Skeletal muscle tissue (tissue), 4 donors: ENCODE data around the gene ECI1. TPM values are rescaled to one million over a fixed set of nuclear protein-coding genes. Genes with fewer than 3 reads are reported as not detected.
"Not testable (repeated sequence)": the region's sequence is repeated elsewhere in the genome, so short reads cannot be mapped to it uniquely, and the experiment has no call there.

Experiments used
- H3K27ac ChIP-seq: one replicate; pipeline ENCODE4 v1.7.0; 2013; ENCODE audit warnings: mild to moderate bottlenecking, low read depth, low read length, inconsistent platforms
- H3K27me3 ChIP-seq, 3 donors: one replicate each; pipeline ENCODE4 v1.7.0; 2013; ENCODE audit warnings: low read length in 3 of 3; ENCODE audit not compliant: control insufficient read depth in 3 of 3, insufficient read depth in 3 of 3
- H3K36me3 ChIP-seq, 3 donors: one replicate each; pipeline ENCODE4 v1.7.0; 2013; ENCODE audit warnings: low read length in 3 of 3; ENCODE audit not compliant: control insufficient read depth in 3 of 3, insufficient read depth in 3 of 3
- H3K4me1 ChIP-seq, 3 donors: one replicate each; pipeline ENCODE4 v1.7.0; 2013; ENCODE audit warnings: low read length in 3 of 3, mild to moderate bottlenecking in 3 of 3; ENCODE audit not compliant: control insufficient read depth in 3 of 3, insufficient read depth in 3 of 3
- H3K4me3 ChIP-seq, 3 donors: one replicate each; pipeline ENCODE4 v1.7.0; 2013; ENCODE audit warnings: low read length in 3 of 3
- H3K9ac ChIP-seq, 3 donors: one replicate each; pipeline ENCODE4 v1.7.0; 2013; ENCODE audit warnings: low read length in 3 of 3, mild to moderate bottlenecking in 3 of 3, moderate library complexity in 2 of 3, low read depth in 1 of 3
- H3K9me3 ChIP-seq, 3 donors: one replicate each; pipeline ENCODE4 v1.7.0; 2013; ENCODE audit warnings: low read length in 3 of 3; ENCODE audit not compliant: control insufficient read depth in 3 of 3
- total RNA-seq: library from RNA; depleted of rRNA; stranded (reverse); fragments of >200 nt; gene quantifications from one replicate; pipeline ENCODE4 v1.2.3, GENCODE V29; 2014
- donor health status: Osteomylitis.

ECI1 gene
- total RNA-seq, 1 donor from 2014 or later, result 42.3 TPM

DNA sequence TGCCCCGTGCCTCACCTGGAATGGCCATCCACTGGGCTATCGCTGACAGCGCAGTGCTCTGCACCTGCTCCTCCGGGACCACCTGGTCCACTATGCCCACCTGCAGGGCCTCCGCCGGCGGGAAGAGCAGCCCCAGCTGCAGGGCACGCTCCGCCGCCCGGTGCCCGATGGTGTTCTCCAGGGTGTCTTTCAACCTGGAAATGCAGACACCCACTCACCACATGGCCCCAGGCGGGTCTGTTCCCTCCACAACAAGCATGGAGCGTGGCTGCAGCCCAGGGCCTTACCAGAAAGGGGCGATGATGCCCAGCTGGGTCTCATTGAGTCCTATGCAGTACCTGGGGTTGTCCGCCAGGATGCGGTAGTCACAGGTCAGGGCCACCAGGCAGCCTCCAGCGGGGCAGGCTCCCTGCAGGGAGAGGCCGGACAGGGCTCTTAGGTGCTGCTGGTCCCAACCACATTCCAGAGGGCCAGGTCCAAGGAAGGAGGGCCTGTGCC lies 8.3 kb downstream of the ECI1 start:
- H3K27ac ChIP-seq, result no peak overlapping the region
- no peaks in the 10 kb centered on the region for H3K9me3 ChIP-seq

DNA sequence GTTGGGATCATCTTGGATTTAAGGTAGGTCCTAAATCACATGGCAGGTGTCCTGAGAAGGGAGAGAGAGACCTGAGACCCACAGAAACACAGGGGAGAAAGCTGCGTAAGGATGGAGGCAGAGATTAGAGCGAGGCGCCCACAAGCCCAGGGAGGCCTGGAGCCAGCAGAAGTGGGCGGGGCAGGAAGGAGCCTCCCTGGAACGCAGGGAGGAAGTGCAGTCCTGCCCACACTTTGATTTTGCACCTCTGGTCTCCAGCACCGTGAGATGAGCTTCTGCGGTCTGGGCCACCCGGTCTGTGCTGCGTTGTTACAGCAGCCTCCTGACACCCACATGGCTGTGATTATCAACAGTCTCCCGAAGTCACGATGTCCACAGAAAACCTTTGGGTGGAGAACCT lies 8.8 kb downstream of the ECI1 start:
- no peak overlapping the region for H3K27ac ChIP-seq
- H3K4me1 ChIP-seq, result no peaks in the 10 kb centered on the region
- H3K9me3 ChIP-seq, result no peaks in the 10 kb centered on the region
- H3K9ac ChIP-seq, result peak overlapping the region in 1 of 3 donors; percentile 8
- H3K27me3 ChIP-seq, result peaks cover 0 to 3% (median 2%) of the 10 kb centered on the region in 3 donors
- H3K4me3 ChIP-seq, result no peak overlapping the region
- peaks cover 49 to 58% (median 55%) of the 10 kb centered on the region in 3 donors for H3K36me3 ChIP-seq

More for the DNA sequence above, 8.3 kb downstream of the ECI1 start:
- Histone ChIP-seq H3K27me3 (no peaks in the 10 kb centered on the region), H3K4me1 (no peaks in the 10 kb centered on the region), H3K9ac (peak overlapping the region in 1 of 3 donors; percentile 8), H3K4me3 (no peak overlapping the region), H3K36me3 (peaks cover 49 to 58% (median 55%) of the 10 kb centered on the region in 3 donors)

DNA sequence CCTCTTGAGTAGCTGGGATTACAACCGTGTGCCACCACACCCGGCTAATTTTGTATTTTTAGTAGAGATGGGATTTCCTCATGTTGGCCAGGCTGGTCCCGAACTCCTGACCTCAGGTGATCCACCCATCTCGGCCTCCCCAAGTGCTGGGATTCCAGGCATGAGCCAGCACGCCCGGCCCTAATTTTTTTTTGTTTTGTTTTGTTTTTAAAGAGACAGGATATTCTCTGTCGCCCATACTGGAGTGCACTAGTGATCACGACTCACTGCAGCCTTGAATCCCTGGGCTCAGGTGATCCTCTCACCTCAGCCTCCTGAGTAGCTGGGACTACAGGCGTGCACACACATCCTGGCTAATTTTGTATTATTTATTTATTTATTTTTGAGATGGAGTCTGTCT lies 11.1 kb downstream of the ECI1 start:
- not testable (repeated sequence) for H3K9me3 ChIP-seq
- peaks cover 40 to 46% (median 43%) of the 10 kb centered on the region in 3 donors for H3K36me3 ChIP-seq
- peaks cover 12 to 15% (median 12%) of the 10 kb centered on the region in 3 donors for H3K4me1 ChIP-seq

DNA sequence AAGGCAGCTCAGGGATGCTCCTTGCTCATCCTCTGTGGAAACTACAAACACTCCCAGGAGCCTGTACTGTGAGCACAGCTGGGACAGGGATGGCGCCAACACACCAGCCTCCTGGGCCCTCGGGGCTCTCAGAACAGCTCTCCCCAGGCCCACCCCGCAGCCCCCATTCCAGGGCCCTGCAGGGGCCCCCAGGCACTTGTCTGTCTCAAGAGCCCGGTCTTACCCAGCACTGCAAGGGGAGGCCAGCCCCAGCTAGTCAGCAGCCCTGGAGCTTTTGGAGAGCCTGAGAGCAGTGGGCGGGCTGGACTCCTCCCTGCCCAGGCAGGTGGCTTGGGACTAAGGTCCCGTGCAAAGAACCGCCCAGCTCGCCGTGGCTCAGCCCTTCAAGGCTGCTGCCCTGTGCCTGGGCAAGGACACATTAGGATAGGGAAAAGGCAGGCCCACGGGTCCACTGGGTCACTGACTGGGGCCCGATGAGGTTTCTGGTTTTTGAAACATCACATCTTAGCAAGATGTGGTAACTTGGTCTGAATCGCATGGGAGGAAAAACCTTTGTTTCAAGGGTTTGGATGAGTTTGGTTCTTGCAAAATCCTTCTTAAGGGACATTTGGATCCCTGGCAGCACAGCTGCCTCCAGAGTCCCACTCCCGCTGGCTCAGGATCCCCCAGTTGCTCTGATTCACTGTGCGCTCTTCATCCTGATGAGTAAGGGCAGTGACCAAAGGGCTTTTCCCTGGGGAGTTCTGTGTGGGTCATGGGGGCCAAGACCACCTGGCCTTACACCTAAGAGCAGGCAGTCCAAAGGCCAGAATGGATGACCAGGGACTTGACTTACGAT lies 12.3 kb downstream of the ECI1 start:
- Histone ChIP-seq H3K4me3 (no peak overlapping the region), H3K9me3 (no peaks in the 10 kb centered on the region), H3K4me1 (peaks cover 12 to 15% (median 12%) of the 10 kb centered on the region in 3 donors), H3K27me3 (peaks cover 12 to 26% (median 17%) of the 10 kb centered on the region in 3 donors), H3K36me3 (peaks cover 39 to 45% (median 40%) of the 10 kb centered on the region in 3 donors), H3K9ac (no peak overlapping the region), H3K27ac (no peak overlapping the region)

More for the DNA sequence above, 11.1 kb downstream of the ECI1 start:
- H3K27ac ChIP-seq, H3K9ac ChIP-seq, H3K4me3 ChIP-seq: not testable (repeated sequence)
- H3K27me3 ChIP-seq, result peaks cover 12 to 23% (median 15%) of the 10 kb centered on the region in 3 donors

DNA sequence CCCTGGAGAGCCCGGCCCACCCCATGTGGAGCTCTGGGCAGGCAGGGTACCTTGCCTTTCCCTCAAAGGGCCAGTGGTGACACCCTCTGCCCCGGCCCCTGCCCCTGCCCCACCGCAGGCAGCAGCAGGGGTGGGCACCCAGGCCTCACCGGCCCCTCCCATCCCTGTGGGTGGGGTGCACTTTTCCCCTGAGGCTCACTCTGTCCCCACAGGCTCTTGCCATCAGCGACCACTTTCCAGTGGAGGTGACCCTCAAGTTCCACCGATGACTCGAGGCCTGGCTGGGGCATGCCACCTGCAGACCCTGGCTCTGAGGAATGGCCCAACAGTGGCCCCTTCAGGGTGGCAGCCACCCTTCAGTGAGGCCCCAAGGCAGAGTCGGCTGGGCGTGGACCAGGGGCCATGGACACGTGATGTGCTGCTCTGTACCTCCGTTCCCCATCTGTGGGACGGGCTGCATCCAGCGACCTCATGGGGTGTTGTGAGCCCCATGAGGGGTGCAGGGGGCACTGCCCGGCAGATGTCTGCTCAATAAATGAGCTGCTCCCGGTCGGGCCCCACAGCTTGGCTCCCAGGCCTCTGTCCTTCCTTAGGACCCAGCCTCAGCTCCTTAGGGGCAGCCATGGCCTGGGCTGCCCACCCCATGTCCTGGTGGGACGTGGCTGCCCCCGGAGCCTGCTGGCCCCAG lies 13.1 kb downstream of the ECI1 start:
- Histone ChIP-seq H3K27me3 (peaks cover 12 to 26% (median 17%) of the 10 kb centered on the region in 3 donors), H3K4me1 (peaks cover 12 to 15% (median 12%) of the 10 kb centered on the region in 3 donors), H3K4me3 (no peak overlapping the region), H3K9ac (no peak overlapping the region), H3K36me3 (peaks cover 39 to 45% (median 41%) of the 10 kb centered on the region in 3 donors), H3K9me3 (no peaks in the 10 kb centered on the region), H3K27ac (no peak overlapping the region)

DNA sequence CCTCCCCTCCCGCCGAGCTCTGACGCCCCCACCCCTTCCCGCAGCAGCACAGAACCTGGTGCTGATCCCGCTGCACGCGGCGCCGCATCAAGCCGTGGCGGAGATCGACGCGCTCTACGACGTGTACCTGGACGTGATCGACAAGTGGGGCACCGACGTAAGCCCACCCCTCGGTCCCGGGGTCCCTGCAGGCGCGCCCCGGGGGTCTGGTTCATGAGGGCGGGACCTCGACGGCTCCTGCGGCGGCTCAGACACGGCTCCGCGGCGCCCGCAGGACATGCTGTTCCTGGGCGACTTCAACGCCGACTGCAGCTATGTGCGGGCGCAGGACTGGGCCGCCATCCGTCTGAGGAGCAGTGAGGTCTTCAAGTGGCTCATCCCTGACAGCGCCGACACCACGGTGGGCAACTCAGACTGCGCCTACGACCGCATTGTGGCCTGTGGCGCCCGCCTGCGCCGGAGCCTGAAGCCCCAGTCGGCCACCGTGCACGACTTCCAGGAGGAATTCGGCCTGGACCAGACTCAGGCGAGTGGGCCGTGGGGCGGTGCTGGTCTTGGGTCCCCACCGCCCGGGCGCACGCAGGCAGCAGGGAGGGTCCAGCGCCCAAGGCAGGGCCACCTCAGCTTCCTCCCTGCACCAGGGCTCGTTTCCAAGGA lies 13.8 kb downstream of the ECI1 start:
- Histone ChIP-seq H3K27ac (no peak overlapping the region), H3K9me3 (no peaks in the 10 kb centered on the region), H3K36me3 (peaks cover 39 to 46% (median 41%) of the 10 kb centered on the region in 3 donors), H3K4me3 (no peak overlapping the region), H3K27me3 (peaks cover 12 to 26% (median 17%) of the 10 kb centered on the region in 3 donors), H3K4me1 (peaks cover 12 to 15% (median 12%) of the 10 kb centered on the region in 3 donors), H3K9ac (no peak overlapping the region)

DNA sequence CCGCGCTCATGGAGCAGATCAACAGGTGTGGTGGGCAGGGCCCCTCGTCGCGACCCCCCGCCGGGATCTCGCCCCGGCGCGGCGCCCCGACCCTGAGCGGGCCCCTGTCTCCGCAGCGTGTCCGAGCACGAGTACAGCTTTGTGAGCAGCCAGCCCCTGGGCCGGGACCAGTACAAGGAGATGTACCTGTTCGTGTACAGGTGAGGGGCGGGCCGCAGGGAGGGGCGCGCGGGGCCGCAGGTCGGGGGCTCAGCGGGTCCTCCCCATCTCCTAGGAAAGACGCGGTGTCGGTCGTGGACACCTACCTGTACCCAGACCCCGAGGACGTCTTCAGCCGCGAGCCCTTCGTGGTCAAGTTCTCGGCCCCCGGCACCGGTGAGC lies 14.3 kb downstream of the ECI1 start:
- Histone ChIP-seq H3K4me1 (peaks cover 12 to 15% (median 12%) of the 10 kb centered on the region in 3 donors), H3K9me3 (no peaks in the 10 kb centered on the region), H3K27ac (no peak overlapping the region), H3K27me3 (peaks cover 12 to 26% (median 17%) of the 10 kb centered on the region in 3 donors), H3K9ac (no peak overlapping the region), H3K36me3 (peaks cover 39 to 45% (median 41%) of the 10 kb centered on the region in 3 donors), H3K4me3 (no peak overlapping the region)

DNA sequence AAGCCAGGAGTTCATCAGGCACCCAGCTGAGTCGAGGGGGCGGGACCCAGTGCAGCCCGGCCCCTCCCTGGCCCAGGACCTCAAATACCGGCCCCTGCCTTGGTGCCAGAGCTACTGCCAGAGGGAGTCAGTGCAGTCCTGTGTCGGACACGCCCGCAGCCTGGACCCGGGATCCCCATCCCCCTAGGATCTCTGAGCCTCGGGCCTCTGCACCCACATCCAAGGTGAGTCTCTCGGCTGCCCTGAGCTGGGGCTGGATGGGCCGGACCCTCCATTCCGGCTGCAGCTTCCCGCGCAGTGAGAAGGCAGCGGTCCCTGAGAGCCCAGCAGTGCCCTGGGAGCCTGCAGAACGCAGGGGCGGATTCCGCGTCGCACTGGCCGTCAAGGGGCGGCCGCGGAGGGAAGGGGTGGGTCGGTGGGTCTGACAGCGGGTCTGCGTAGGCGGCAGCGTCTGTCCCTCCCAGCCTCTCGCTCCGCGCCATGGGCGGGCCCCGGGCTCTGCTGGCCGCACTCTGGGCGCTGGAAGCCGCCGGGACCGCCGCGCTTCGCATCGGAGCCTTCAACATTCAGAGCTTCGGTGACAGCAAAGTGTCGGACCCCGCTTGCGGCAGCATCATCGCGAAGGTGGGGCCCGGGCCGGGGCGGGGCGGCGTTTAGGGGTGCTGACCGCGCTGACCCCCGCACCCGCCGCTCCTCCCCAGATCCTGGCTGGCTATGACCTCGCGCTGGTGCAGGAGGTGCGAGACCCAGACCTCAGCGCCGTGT lies 14.9 kb downstream of the ECI1 start, which contains the start of gene DNASE1L2:
DNASE1L2 (plus strand) TSS at position 108 of the 765 bp plus-strand sequence; CDS start at position 481, 373 bp downstream.
- peaks cover 44 to 50% (median 44%) of the 10 kb centered on the region in 3 donors for H3K36me3 ChIP-seq
- H3K4me1 ChIP-seq, result peaks cover 12 to 15% (median 12%) of the 10 kb centered on the region in 3 donors
- peaks cover 12 to 26% (median 17%) of the 10 kb centered on the region in 3 donors for H3K27me3 ChIP-seq
- H3K9me3 ChIP-seq, result no peaks in the 10 kb centered on the region
- H3K4me3 ChIP-seq, result peak within 1 kb of the TSS in 1 of 3 donors; percentile 6
- peak within 1 kb of the TSS in 1 of 3 donors; percentile 60 for H3K9ac ChIP-seq
- no peak within 1 kb of the TSS for H3K27ac ChIP-seq
